Body of pancreas (tissue), 4 donors: ENCODE results near the gene PDZD4. TPM values are rescaled to one million over a fixed set of nuclear protein-coding genes. Genes with fewer than 3 reads are reported as not detected.

Source experiments
- ATAC-seq: fragments of 150-250 bp; one replicate; pipeline ENCODE4 v1.9.1; 2016
- DNase-seq, 4 donors: peaks; one replicate each; pipeline ENCODE4 v3.0.0-alpha.2; 2019
- H3K27ac ChIP-seq, 4 donors: fragments of 200-600 bp; sonication (generic); 1 replicate in 3 of 4; 2 replicates in 1 of 4; pipeline versions ENCODE4 v1.5.1 to v1.6.1; 2016 to 2019; ENCODE audit warnings: mild to moderate bottlenecking in 1 of 4, mixed read lengths in 1 of 4, moderate library complexity in 1 of 4
- H3K27me3 ChIP-seq, 2 donors: fragments of 200-600 bp; sonication (generic); one replicate each; pipeline ENCODE4 v1.6.0; 2016; ENCODE audit warnings: mild to moderate bottlenecking in 1 of 2
- H3K36me3 ChIP-seq, 2 donors: fragments of 200-600 bp; sonication (generic); replicated peaks in 1 of 2; 2 replicates each; pipeline ENCODE4 v1.5.1; 2016; ENCODE audit warnings: low read depth in 2 of 2; ENCODE audit not compliant: insufficient read depth in 1 of 2
- H3K4me1 ChIP-seq: fragments of 200-600 bp; sonication (generic); one replicate; pipeline ENCODE4 v1.6.0; 2016
- H3K4me3 ChIP-seq, 2 donors: fragments of 200-600 bp; sonication (generic); 1 replicate in 1 of 2; 2 replicates in 1 of 2; pipeline ENCODE4 v1.5.1; 2016 to 2019
- H3K9me3 ChIP-seq, 3 donors: fragments of 200-600 bp; sonication (generic); 1 replicate in 2 of 3; 2 replicates in 1 of 3; pipeline ENCODE4 v1.5.1; 2016
- CTCF ChIP-seq, 7 experiments: fragments of 450-650 bp in 4 of 7; fragments of 200-600 bp in 3 of 7; sonication (generic) in 3 of 7; IDR thresholded peaks; one replicate each; pipeline ENCODE4 v1.5.1; 2016 to 2019; ENCODE audit warnings: antibody characterized with exemption in 7 of 7
- POLR2A ChIP-seq, 3 donors: fragments of 450-650 bp; IDR thresholded peaks; one replicate each; pipeline ENCODE4 v1.6.1; 2016; ENCODE audit warnings: antibody characterized with exemption in 3 of 3, mild to moderate bottlenecking in 2 of 3
- WGBS, 2 donors: methylation state at CpG; one replicate each; pipeline ENCODE4 v1.1.5; 2017; 5-methylcytosine and 5-hydroxymethylcytosine counted together
- intact Hi-C: fragments of 100-400 bp; cut with DNase I; formaldehyde crosslinking; loops from one replicate; pipeline ENCODE4 v1.15.1; 2023
- total RNA-seq, 2 donors: library from RNA; depleted of rRNA; stranded (reverse); fragments of >200 nt; gene quantifications; one replicate each; pipeline ENCODE4 v1.1.0, GENCODE V29; 2016

Gene PDZD4
- total RNA-seq, 2 donors from 2014 or later, result 1.6 to 2.6 TPM

DNA sequence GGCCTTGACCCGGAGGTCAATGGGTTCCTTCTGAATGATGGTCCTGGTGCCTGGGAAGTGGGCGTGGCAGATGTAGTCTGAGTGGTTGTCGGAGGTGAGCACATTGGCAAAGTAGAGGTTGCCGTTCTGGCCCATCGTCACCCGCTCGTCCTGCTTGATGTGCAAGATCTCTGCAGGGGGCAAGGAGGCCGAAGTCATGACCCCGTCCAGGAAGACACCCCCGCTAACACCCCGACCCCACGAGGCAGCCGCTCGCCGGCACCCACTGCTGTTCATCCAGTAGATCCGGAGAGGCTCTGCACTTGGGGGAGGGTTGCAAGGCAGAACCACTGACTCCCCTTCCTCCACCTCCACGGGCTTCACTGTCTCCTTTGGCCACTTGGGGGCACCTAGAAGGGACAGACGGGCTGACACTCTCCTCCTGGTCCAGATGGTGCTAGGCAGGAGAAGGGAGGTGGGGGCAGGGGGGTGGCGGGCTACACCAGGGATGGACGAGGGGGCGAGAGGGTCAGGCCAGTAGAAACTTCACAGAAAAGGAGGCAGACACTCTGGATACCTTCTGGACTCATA is 40.5 kb upstream of the PDZD4 start:
- H3K27me3 ChIP-seq, result no peaks in the 10 kb centered on the region
- no peaks in the 10 kb centered on the region for H3K9me3 ChIP-seq
- H3K36me3 ChIP-seq, result no peaks in the 10 kb centered on the region
- intact Hi-C loops, result no loop called here
- H3K4me1 ChIP-seq, result no peaks in the 10 kb centered on the region
- no peak overlapping the region for H3K4me3 ChIP-seq
- ATAC-seq (no peak), DNase-seq (no peak)
- WGBS, 2 donors, result 15 to 31% methylated on average over 6 to 9 of the region's 21 CpGs
- TF ChIP-seq POLR2A (IDR thresholded peaks at IDR 0.05), result no peak
- TF ChIP-seq CTCF (IDR thresholded peaks at IDR 0.05), result no peak
- H3K27ac ChIP-seq, result no peak overlapping the region

- no peaks in the 10 kb centered on the region for H3K27me3 ChIP-seq
- H3K4me3 ChIP-seq, result no peak overlapping the region
- H3K27ac ChIP-seq, result no peak overlapping the region
- no peaks in the 10 kb centered on the region for H3K36me3 ChIP-seq
- no peak for ATAC-seq
- TF ChIP-seq POLR2A (IDR thresholded peaks at IDR 0.05) (no peak), CTCF (IDR thresholded peaks at IDR 0.05) (no peak)
- no peak for DNase-seq
- intact Hi-C loops, result no loop called here
- no peaks in the 10 kb centered on the region for H3K9me3 ChIP-seq
- WGBS, 2 donors, result 70% methylated on average over 2 of the region's 11 CpGs; no CpG with 5 or more reads in 1 of the 2 donors
- H3K4me1 ChIP-seq, result no peaks in the 10 kb centered on the region
Observed at GRCh38 chrX:153870288-153870690, 39.9 kb upstream of the PDZD4 start.

GRCh38 chrX:153869473-153870287 is 39.3 kb upstream of the PDZD4 start:
- no peak for DNase-seq
- intact Hi-C loops, result no loop called here

DNA sequence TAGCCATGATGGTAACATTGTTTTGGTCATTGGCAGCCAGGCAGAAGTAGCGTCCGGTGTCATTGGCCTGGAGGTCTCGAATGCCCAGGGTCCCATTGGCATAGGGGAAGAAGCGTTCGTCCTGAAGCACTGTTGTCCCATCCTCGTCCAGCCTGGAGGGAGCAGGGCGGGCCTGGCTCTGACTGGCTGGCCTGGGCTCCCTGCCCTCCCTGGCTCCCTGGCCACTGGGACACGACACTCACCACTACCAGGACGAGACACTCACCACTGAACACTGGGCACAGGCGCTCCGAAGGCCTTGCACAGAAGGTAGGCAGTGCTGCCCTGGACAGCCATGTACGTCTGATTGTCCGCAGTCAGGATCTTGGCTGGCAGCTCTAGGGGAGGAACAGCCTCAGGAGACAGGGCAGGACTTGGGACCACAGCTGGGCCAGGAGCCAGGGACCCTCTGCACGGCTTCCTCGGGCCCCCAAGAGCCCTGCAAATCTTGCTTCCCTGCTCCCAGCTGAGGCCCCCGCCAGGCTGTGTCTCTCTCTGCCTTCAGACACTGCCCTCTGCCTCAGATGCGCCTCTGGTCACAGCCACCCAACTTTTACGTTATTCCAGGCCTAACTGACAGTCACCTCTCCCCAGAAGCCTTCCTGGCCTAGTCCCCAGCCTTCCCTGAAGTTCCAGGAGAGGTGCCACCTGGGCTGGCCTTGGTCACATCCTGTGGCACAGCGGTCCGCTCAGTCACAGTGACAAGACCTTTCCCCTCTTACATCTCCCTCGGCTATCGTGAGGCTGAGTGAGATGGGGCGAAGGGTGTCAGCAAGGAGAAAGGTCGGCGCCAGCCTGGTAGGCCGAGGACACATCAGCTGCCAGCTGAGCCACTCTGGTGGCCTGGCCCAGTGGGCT is 38.5 kb upstream of the PDZD4 start:
- no peaks in the 10 kb centered on the region for H3K36me3 ChIP-seq
- H3K4me1 ChIP-seq, result no peaks in the 10 kb centered on the region
- WGBS, 2 donors, result 80 to 96% methylated on average over 8 to 9 of the region's 26 CpGs
- intact Hi-C loops, result no loop called here
- no peak for TF ChIP-seq POLR2A (IDR thresholded peaks at IDR 0.05)
- no peak for TF ChIP-seq CTCF (IDR thresholded peaks at IDR 0.05)
- no peaks in the 10 kb centered on the region for H3K9me3 ChIP-seq
- no peak overlapping the region for H3K4me3 ChIP-seq
- ATAC-seq, result no peak
- H3K27me3 ChIP-seq, result no peaks in the 10 kb centered on the region
- DNase-seq, result no peak
- H3K27ac ChIP-seq, result no peak overlapping the region

More at GRCh38 chrX:153869473-153870287, 39.3 kb upstream of the PDZD4 start:
- H3K36me3 ChIP-seq, result no peaks in the 10 kb centered on the region
- H3K9me3 ChIP-seq, result no peaks in the 10 kb centered on the region
- H3K4me1 ChIP-seq, result no peaks in the 10 kb centered on the region
- no peaks in the 10 kb centered on the region for H3K27me3 ChIP-seq
- no peak for ATAC-seq
- no peak overlapping the region for H3K4me3 ChIP-seq
- whole genome bisulfite sequencing, 2 donors, result 86 to 100% methylated on average over 1 to 21 of the region's 31 CpGs
- no peak for TF ChIP-seq POLR2A (IDR thresholded peaks at IDR 0.05)
- no peak for TF ChIP-seq CTCF (IDR thresholded peaks at IDR 0.05)
- H3K27ac ChIP-seq, result no peak overlapping the region
